OCI-LY7 (cell line): ENCODE measurements around the gene PHPT1. TPM values are rescaled to one million over a fixed set of nuclear protein-coding genes. Genes with fewer than 3 reads are reported as not detected.
"Not testable (repeated sequence)": the region's sequence is repeated elsewhere in the genome, so short reads cannot be mapped to it uniquely, and the experiment has no call there.

ENCODE experiments used
- BruUV-seq: library from RNA; stranded (reverse); fragments of 400-500 nt; replicated peaks from 2 replicates; lab custom pipeline; 2021; lab: Mats Ljungman, UMichigan
- CTCF ChIA-PET: fragments of 300-600 bp; sonication (Branson Sonifier 250); formaldehyde crosslinking; loops from one replicate; lab custom pipeline; 2022; ENCODE audit warnings: antibody characterized with exemption; ENCODE audit not compliant: unreplicated experiment; lab: Charles Lee
- POLR2A ChIA-PET: fragments of 300-600 bp; sonication (Branson Sonifier 250); formaldehyde crosslinking; loops from one replicate; lab custom pipeline; 2022; ENCODE audit warnings: antibody characterized with exemption; lab: Charles Lee
- DNase-seq: peaks from one replicate; pipeline ENCODE4 v3.0.0-alpha.2; 2015; ENCODE audit warnings: low spot score
- H2AFZ ChIP-seq: fragments of 200-600 bp; sonication (generic), shearing (Covaris generic); 2 replicates; pipeline ENCODE4 v1.6.1; 2014; ENCODE audit warnings: mild to moderate bottlenecking, antibody characterized with exemption, low read length, moderate library complexity
- H3K27ac ChIP-seq: fragments of 200-600 bp; sonication (generic); 2 replicates; pipeline ENCODE4 v1.5.1; 2014; ENCODE audit warnings: mixed run types, low read depth, mild to moderate bottlenecking, moderate library complexity, low read length, inconsistent platforms; ENCODE audit not compliant: poor library complexity, severe bottlenecking
- H3K36me3 ChIP-seq: fragments of 200-600 bp; sonication (generic); 2 replicates; pipeline ENCODE4 v1.6.1; 2014; ENCODE audit warnings: mild to moderate bottlenecking, antibody characterized with exemption, low read length, moderate library complexity, mixed read lengths; ENCODE audit not compliant: insufficient read depth
- H3K4me1 ChIP-seq: fragments of 200-600 bp; sonication (generic); 2 replicates; pipeline ENCODE4 v1.5.1; 2014; ENCODE audit warnings: mild to moderate bottlenecking, low read length; ENCODE audit not compliant: insufficient read depth, poor library complexity, severe bottlenecking
- H3K4me2 ChIP-seq: fragments of 200-600 bp; sonication (generic); 2 replicates; pipeline ENCODE4 v1.6.1; 2014; ENCODE audit warnings: mild to moderate bottlenecking, low read length
- H3K4me3 ChIP-seq: fragments of 200-600 bp; sonication (generic); 2 replicates; pipeline ENCODE4 v1.5.1; 2014; ENCODE audit warnings: mild to moderate bottlenecking, low read depth, low read length; ENCODE audit not compliant: poor library complexity, severe bottlenecking
- H3K79me2 ChIP-seq: fragments of 200-600 bp; sonication (generic); 2 replicates; pipeline ENCODE4 v1.6.1; 2016; ENCODE audit warnings: low read depth, mild to moderate bottlenecking, low read length, moderate library complexity, mixed read lengths; ENCODE audit not compliant: insufficient read depth
- H3K9me2 ChIP-seq: fragments of 200-600 bp; sonication (generic); 2 replicates; pipeline ENCODE4 v1.6.1; 2016; ENCODE audit warnings: mild to moderate bottlenecking, low read length, mixed read lengths; ENCODE audit not compliant: insufficient read depth
- H3K9me3 ChIP-seq: fragments of 200-600 bp; sonication (generic); 2 replicates; pipeline ENCODE4 v1.6.1; 2014; ENCODE audit warnings: mild to moderate bottlenecking, mixed run types, low read length, mixed read lengths
- H4K20me1 ChIP-seq: fragments of 200-600 bp; sonication (generic); 2 replicates; pipeline ENCODE4 v1.6.1; 2014; ENCODE audit warnings: mild to moderate bottlenecking, antibody characterized with exemption, low read length, moderate library complexity, mixed read lengths; ENCODE audit not compliant: insufficient read depth
- CTCF ChIP-seq: fragments of 200-600 bp; sonication (generic); conservative IDR thresholded peaks from 2 replicates; pipeline ENCODE4 v1.5.1; 2014; ENCODE audit warnings: mild to moderate bottlenecking, antibody characterized with exemption, low read length, moderate library complexity, mixed read lengths
- EZH2phosphoT487 ChIP-seq: fragments of 200-600 bp; sonication (generic); IDR thresholded peaks from 2 replicates; pipeline ENCODE4 v1.6.1; 2018; ENCODE audit warnings: low read depth, borderline replicate concordance, mild to moderate bottlenecking, mixed run types, antibody characterized with exemption, low read length, moderate library complexity, mixed read lengths
- intact Hi-C: fragments of 100-400 bp; cut with micrococcal nuclease; formaldehyde crosslinking; loops from one replicate; pipeline ENCODE4 v1.10.0; 2022; ENCODE audit not compliant: unreplicated experiment
- total RNA-seq, 2 experiments: library from RNA; depleted of rRNA in 1 of 2; stranded (reverse); fragments of >200 nt in 1 of 2; shearing (Covaris generic) in 1 of 2; gene quantifications; 2 replicates each; pipeline ENCODE4 v1.2.3, GENCODE V29; 2014 to 2022

The PHPT1 gene
- total RNA-seq, 2 experiments from 2014 or later: 49.9 to 56.9 TPM

GRCh38 chr9:136837146-136837855, 11.9 kb upstream of the PHPT1 start:
- DNase-seq: no peak
- no peak overlapping the region for H2AFZ ChIP-seq
- ChIA-PET POLR2A (no interaction called here), CTCF (no interaction called here)
- no peak for TF ChIP-seq EZH2phosphoT487
- TF ChIP-seq CTCF: no peak
- H3K9me3 ChIP-seq: no peaks in the 10 kb centered on the region
- no peaks in the 10 kb centered on the region for H3K79me2 ChIP-seq
- no peak overlapping the region for H3K4me3 ChIP-seq
- H3K9me2 ChIP-seq: no peaks in the 10 kb centered on the region
- peaks cover 57% of the 10 kb centered on the region for H3K36me3 ChIP-seq
- H3K27ac ChIP-seq: no peak overlapping the region
- H3K4me2 ChIP-seq: no peak overlapping the region
- H3K4me1 ChIP-seq: peaks cover 6% of the 10 kb centered on the region
- intact Hi-C loops: no loop called here
- no peaks in the 10 kb centered on the region for H4K20me1 ChIP-seq
- no TSS peak for BruUV-seq

GRCh38 chr9:136837856-136838277, 11.3 kb upstream of the PHPT1 start:
- CTCF ChIA-PET, POLR2A ChIA-PET, H3K4me3 ChIP-seq, H3K4me2 ChIP-seq, H3K9me3 ChIP-seq, H3K79me2 ChIP-seq, H2AFZ ChIP-seq, BruUV-seq, DNase-seq, H3K9me2 ChIP-seq, intact Hi-C loops, H4K20me1 ChIP-seq, H3K4me1 ChIP-seq, H3K27ac ChIP-seq: not testable (repeated sequence)
- peaks cover 53% of the 10 kb centered on the region for H3K36me3 ChIP-seq

GRCh38 chr9:136838314-136839228, 10.6 kb upstream of the PHPT1 start:
- H3K9me2 ChIP-seq: no peaks in the 10 kb centered on the region
- no peak overlapping the region for H3K4me2 ChIP-seq
- DNase-seq: no peak
- no TSS peak for BruUV-seq
- CTCF ChIA-PET: no interaction called here
- peaks cover 52% of the 10 kb centered on the region for H3K36me3 ChIP-seq
- no peak for TF ChIP-seq CTCF
- TF ChIP-seq EZH2phosphoT487: no peak
- H3K4me1 ChIP-seq: peaks cover 17% of the 10 kb centered on the region
- intact Hi-C loops: no loop called here
- H4K20me1 ChIP-seq: no peaks in the 10 kb centered on the region
- H3K9me3 ChIP-seq: no peaks in the 10 kb centered on the region
- POLR2A ChIA-PET: no interaction called here
- no peak overlapping the region for H3K4me3 ChIP-seq
- H3K27ac ChIP-seq: no peak overlapping the region
- no peak overlapping the region for H2AFZ ChIP-seq
- H3K79me2 ChIP-seq: no peaks in the 10 kb centered on the region
